ENCODE measurements around the gene KCNK2. TPM values are rescaled to one million over a fixed set of nuclear protein-coding genes. Genes with fewer than 3 reads are reported as not detected.

KCNK2 gene
- polyA plus RNA-seq, 1 donor (not counting 4 experiments of a cell fraction or from before 2014, with no cell fraction given), result 0.10 TPM

GRCh38 chr1:215219372-215219771 lies 136.8 kb downstream of the KCNK2 start:
- Histone ChIP-seq H3K4me1 (ENCODE audit: control insufficient read depth, extremely low read depth, insufficient read depth, low read length) (no peaks in the 10 kb centered on the region), H2AFZ (ENCODE audit: control insufficient read depth, low read length) (no peak overlapping the region), H3K9ac (ENCODE audit: control insufficient read depth, extremely low read depth, insufficient read depth, low read length) (no peak overlapping the region), H3K4me2 (ENCODE audit: control insufficient read depth, extremely low read depth, insufficient read depth, low read depth, low read length) (no peak overlapping the region), H3K36me3 (ENCODE audit: control insufficient read depth in 2 of 2, extremely low read depth in 1 of 2, insufficient read depth in 2 of 2, low read length in 2 of 2) (no peaks in the 10 kb centered on the region), H3K9me3 (ENCODE audit: control insufficient read depth, low read depth, low read length) (no peaks in the 10 kb centered on the region), H3K79me2 (ENCODE audit: control insufficient read depth, insufficient read depth, low read length) (no peaks in the 10 kb centered on the region), H3K4me3 (ENCODE audit: control insufficient read depth in 2 of 3, extremely low read depth in 1 of 3, insufficient read depth in 2 of 3, low read depth in 1 of 3, low read length in 3 of 3) (no peak overlapping the region), H4K20me1 (ENCODE audit: control insufficient read depth, extremely low read depth, insufficient read depth, low read length) (no peaks in the 10 kb centered on the region), H3K9me1 (ENCODE audit: control insufficient read depth, extremely low read depth, insufficient read depth, low read length) (no peaks in the 10 kb centered on the region), H3K27ac (ENCODE audit: control insufficient read depth, insufficient read depth, low read length) (no peak overlapping the region), H3K27me3 (ENCODE audit: control insufficient read depth, extremely low read depth, insufficient read depth, low read length) (no peaks in the 10 kb centered on the region)
- dilution Hi-C loops (cut with MboI; ENCODE audit: extremely low pct_ligation_motif_present, low sequenced_read_pairs), result no loop called here
- no peak for TF ChIP-seq EZH2 (IDR thresholded peaks at IDR 0.05; ENCODE audit: low read length)
- no peak for TF ChIP-seq CTCF (optimal IDR thresholded peaks at IDR 0.05 in 1 of 3, IDR thresholded peaks at IDR 0.05 in 1 of 3, conservative IDR thresholded peaks at IDR 0.05 in 1 of 3; ENCODE audit: extremely low read depth in 1 of 3, insufficient read depth in 2 of 3, low read length in 3 of 3)
- FAIRE-seq, result no peak
- no peak for DNase-seq (ENCODE audit: low read depth, low spot score)

DNA sequence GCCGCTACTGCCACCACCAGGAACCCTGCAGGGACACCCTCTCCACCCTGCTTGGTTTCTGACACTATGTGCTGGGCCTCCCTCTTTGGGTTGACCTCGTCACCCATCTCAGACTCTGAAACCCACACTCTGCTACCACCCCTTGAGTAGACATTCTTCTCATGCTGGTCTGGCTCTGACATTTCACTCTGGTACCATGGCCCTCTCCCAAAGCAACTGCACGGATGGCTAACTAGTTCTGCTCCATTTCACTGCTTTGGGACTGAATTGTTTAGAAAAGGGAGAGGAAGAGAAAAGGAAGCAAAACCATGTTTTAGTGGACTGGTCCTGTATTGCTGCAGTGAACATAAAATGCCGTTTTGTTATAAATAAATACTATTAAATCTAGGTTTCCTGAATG lies 137.8 kb downstream of the KCNK2 start:
- no peaks in the 10 kb centered on the region for H4K20me1 ChIP-seq (ENCODE audit: control insufficient read depth, extremely low read depth, insufficient read depth, low read length)
- no peak overlapping the region for H2AFZ ChIP-seq (ENCODE audit: control insufficient read depth, low read length)

More for the DNA sequence above, 137.8 kb downstream of the KCNK2 start:
- no peaks in the 10 kb centered on the region for H3K27me3 ChIP-seq (ENCODE audit: control insufficient read depth, extremely low read depth, insufficient read depth, low read length)
- H3K36me3 ChIP-seq (ENCODE audit: control insufficient read depth in 2 of 2, extremely low read depth in 1 of 2, insufficient read depth in 2 of 2, low read length in 2 of 2), result no peaks in the 10 kb centered on the region
- DNase-seq (ENCODE audit: low read depth, low spot score) (no peak), FAIRE-seq (no peak)
- dilution Hi-C loops (cut with MboI; ENCODE audit: extremely low pct_ligation_motif_present, low sequenced_read_pairs), result no loop called here
- no peaks in the 10 kb centered on the region for H3K79me2 ChIP-seq (ENCODE audit: control insufficient read depth, insufficient read depth, low read length)
- no peak overlapping the region for H3K9ac ChIP-seq (ENCODE audit: control insufficient read depth, extremely low read depth, insufficient read depth, low read length)
- H3K4me2 ChIP-seq (ENCODE audit: control insufficient read depth, extremely low read depth, insufficient read depth, low read depth, low read length), result no peak overlapping the region
- no peak overlapping the region for H3K4me3 ChIP-seq (ENCODE audit: control insufficient read depth in 2 of 3, extremely low read depth in 1 of 3, insufficient read depth in 2 of 3, low read depth in 1 of 3, low read length in 3 of 3)
- H3K9me1 ChIP-seq (ENCODE audit: control insufficient read depth, extremely low read depth, insufficient read depth, low read length), result no peaks in the 10 kb centered on the region
- TF ChIP-seq CTCF (optimal IDR thresholded peaks at IDR 0.05 in 1 of 3, IDR thresholded peaks at IDR 0.05 in 1 of 3, conservative IDR thresholded peaks at IDR 0.05 in 1 of 3; ENCODE audit: extremely low read depth in 1 of 3, insufficient read depth in 2 of 3, low read length in 3 of 3), result no peak
- TF ChIP-seq EZH2 (IDR thresholded peaks at IDR 0.05; ENCODE audit: low read length), result no peak
- H3K4me1 ChIP-seq (ENCODE audit: control insufficient read depth, extremely low read depth, insufficient read depth, low read length), result no peaks in the 10 kb centered on the region
- no peak overlapping the region for H3K27ac ChIP-seq (ENCODE audit: control insufficient read depth, insufficient read depth, low read length)
- no peaks in the 10 kb centered on the region for H3K9me3 ChIP-seq (ENCODE audit: control insufficient read depth, low read depth, low read length)

Measured in keratinocyte (primary cell).